ENCODE data around the gene IFNE.
"Not testable (repeated sequence)": the region's sequence is repeated elsewhere in the genome, so short reads cannot be mapped to it uniquely, and the experiment has no call there.

IFNE gene

GRCh38 chr9:21491756-21492155 is 9.6 kb upstream of the IFNE start:
- no peak for DNase-seq (ENCODE audit: low read depth in 2 of 2)

GRCh38 chr9:21481470-21482056 is 550 bp downstream of the IFNE start:
- no peak for DNase-seq (ENCODE audit: low read depth in 2 of 2)

- no peak for DNase-seq (ENCODE audit: low read depth in 2 of 2)
Measured at GRCh38 chr9:21479152-21479702, 2.9 kb downstream of the IFNE start.

GRCh38 chr9:21477466-21477865 is 4.6 kb downstream of the IFNE start:
- no peak for DNase-seq (ENCODE audit: low read depth in 2 of 2)

GRCh38 chr9:21473236-21473635 is 8.9 kb downstream of the IFNE start:
- DNase-seq (ENCODE audit: low read depth in 2 of 2) = no peak

GRCh38 chr9:21470126-21470525 is 12.0 kb downstream of the IFNE start:
- no peak for DNase-seq (ENCODE audit: low read depth in 2 of 2)

- no peak for DNase-seq (ENCODE audit: low read depth in 2 of 2)
Measured at GRCh38 chr9:21465859-21466518, 16.1 kb downstream of the IFNE start.

- no peak for DNase-seq (ENCODE audit: low read depth in 2 of 2)
Measured at GRCh38 chr9:21465138-21465537, 17.0 kb downstream of the IFNE start.

- DNase-seq (ENCODE audit: low read depth in 2 of 2) = no peak
Measured at GRCh38 chr9:21461377-21461776, 20.7 kb downstream of the IFNE start.

- DNase-seq (ENCODE audit: low read depth in 2 of 2) = no peak
Measured at GRCh38 chr9:21455320-21455719, 26.8 kb downstream of the IFNE start.

GRCh38 chr9:21454149-21454548 is 28.0 kb downstream of the IFNE start:
- no peak for DNase-seq (ENCODE audit: low read depth in 2 of 2)

- no peak for DNase-seq (ENCODE audit: low read depth in 2 of 2)
Measured at GRCh38 chr9:21452681-21453080, 29.4 kb downstream of the IFNE start.

GRCh38 chr9:21450733-21451394 is 31.2 kb downstream of the IFNE start:
- DNase-seq (ENCODE audit: low read depth in 2 of 2) = no peak

GRCh38 chr9:21449312-21449711 is 32.8 kb downstream of the IFNE start:
- not testable (repeated sequence) for DNase-seq (ENCODE audit: low read depth in 2 of 2)

- DNase-seq (ENCODE audit: low read depth in 2 of 2) = no peak
Measured at GRCh38 chr9:21443849-21444625, 38.1 kb downstream of the IFNE start.

- DNase-seq (ENCODE audit: low read depth in 2 of 2) = no peak
Measured at GRCh38 chr9:21440139-21440538, 42.0 kb downstream of the IFNE start, which contains the start of gene IFNA1. Gene IFNA1 (plus strand): TSS chr9:21440439. CDS start chr9:21440508, 69 bp downstream.

GRCh38 chr9:21435015-21435383 is 47.1 kb downstream of the IFNE start:
- not testable (repeated sequence) for DNase-seq (ENCODE audit: low read depth in 2 of 2)

- DNase-seq (ENCODE audit: low read depth in 2 of 2) = no peak
Measured at GRCh38 chr9:21434202-21435014, 47.7 kb downstream of the IFNE start.

- DNase-seq (ENCODE audit: low read depth in 2 of 2) = no peak
Measured at GRCh38 chr9:21432672-21433425, 49.3 kb downstream of the IFNE start.

All from stimulated activated CD8-positive, alpha-beta memory T cell treated with anti-CD3 and anti-CD28 coated beads, Interleukin-2, amount 100 ng/mL, for 1 hour (primary cell).